Measurements from ENCODE around the gene EYA2.

The EYA2 gene

GRCh38 chr20:47154089-47154488, 259.4 kb downstream of the EYA2 start:
- DNase-seq = no peak
- Histone ChIP-seq H3K27ac (ENCODE audit: insufficient read depth, low read length, poor library complexity, severe bottlenecking) (no peak overlapping the region), H3K27me3 (replicated peaks; ENCODE audit: control insufficient read depth, insufficient read depth, low read length, poor library complexity, severe bottlenecking) (no peaks in the 10 kb centered on the region), H3K4me1 (ENCODE audit: control insufficient read depth, insufficient read depth, low read length, poor library complexity, severe bottlenecking) (no peaks in the 10 kb centered on the region), H3K9me3 (ENCODE audit: control insufficient read depth, low read length) (no peaks in the 10 kb centered on the region), H3K36me3 (ENCODE audit: control insufficient read depth, insufficient read depth, low read length) (no peaks in the 10 kb centered on the region), H3K4me3 (ENCODE audit: insufficient read depth, low read depth, low read length, poor library complexity, severe bottlenecking) (no peak overlapping the region)

GRCh38 chr20:47156301-47157137, 261.9 kb downstream of the EYA2 start:
- no peak for DNase-seq
- no peak overlapping the region for H3K4me3 ChIP-seq (ENCODE audit: insufficient read depth, low read depth, low read length, poor library complexity, severe bottlenecking)
- no peaks in the 10 kb centered on the region for H3K9me3 ChIP-seq (ENCODE audit: control insufficient read depth, low read length)
- no peaks in the 10 kb centered on the region for H3K27me3 ChIP-seq (replicated peaks; ENCODE audit: control insufficient read depth, insufficient read depth, low read length, poor library complexity, severe bottlenecking)
- H3K27ac ChIP-seq (ENCODE audit: insufficient read depth, low read length, poor library complexity, severe bottlenecking) = no peak overlapping the region
- no peaks in the 10 kb centered on the region for H3K36me3 ChIP-seq (ENCODE audit: control insufficient read depth, insufficient read depth, low read length)
- H3K4me1 ChIP-seq (ENCODE audit: control insufficient read depth, insufficient read depth, low read length, poor library complexity, severe bottlenecking) = no peaks in the 10 kb centered on the region

- H3K27me3 ChIP-seq (replicated peaks; ENCODE audit: control insufficient read depth, insufficient read depth, low read length, poor library complexity, severe bottlenecking) = no peaks in the 10 kb centered on the region
- H3K36me3 ChIP-seq (ENCODE audit: control insufficient read depth, insufficient read depth, low read length) = no peaks in the 10 kb centered on the region
- H3K4me1 ChIP-seq (ENCODE audit: control insufficient read depth, insufficient read depth, low read length, poor library complexity, severe bottlenecking) = no peaks in the 10 kb centered on the region
- H3K9me3 ChIP-seq (ENCODE audit: control insufficient read depth, low read length) = no peaks in the 10 kb centered on the region
- H3K27ac ChIP-seq (ENCODE audit: insufficient read depth, low read length, poor library complexity, severe bottlenecking) = no peak overlapping the region
- no peak for DNase-seq
- H3K4me3 ChIP-seq (ENCODE audit: insufficient read depth, low read depth, low read length, poor library complexity, severe bottlenecking) = no peak overlapping the region
Observed at GRCh38 chr20:47159166-47159565, 264.5 kb downstream of the EYA2 start.

GRCh38 chr20:47160240-47160639, 265.6 kb downstream of the EYA2 start:
- H3K36me3 ChIP-seq (ENCODE audit: control insufficient read depth, insufficient read depth, low read length) = no peaks in the 10 kb centered on the region
- H3K27ac ChIP-seq (ENCODE audit: insufficient read depth, low read length, poor library complexity, severe bottlenecking) = no peak overlapping the region
- no peaks in the 10 kb centered on the region for H3K9me3 ChIP-seq (ENCODE audit: control insufficient read depth, low read length)
- H3K4me1 ChIP-seq (ENCODE audit: control insufficient read depth, insufficient read depth, low read length, poor library complexity, severe bottlenecking) = no peaks in the 10 kb centered on the region
- H3K4me3 ChIP-seq (ENCODE audit: insufficient read depth, low read depth, low read length, poor library complexity, severe bottlenecking) = no peak overlapping the region
- H3K27me3 ChIP-seq (replicated peaks; ENCODE audit: control insufficient read depth, insufficient read depth, low read length, poor library complexity, severe bottlenecking) = no peaks in the 10 kb centered on the region
- DNase-seq = no peak

GRCh38 chr20:47160992-47161391, 266.3 kb downstream of the EYA2 start:
- no peak for DNase-seq
- no peaks in the 10 kb centered on the region for H3K36me3 ChIP-seq (ENCODE audit: control insufficient read depth, insufficient read depth, low read length)
- H3K4me1 ChIP-seq (ENCODE audit: control insufficient read depth, insufficient read depth, low read length, poor library complexity, severe bottlenecking) = no peaks in the 10 kb centered on the region
- no peaks in the 10 kb centered on the region for H3K27me3 ChIP-seq (replicated peaks; ENCODE audit: control insufficient read depth, insufficient read depth, low read length, poor library complexity, severe bottlenecking)
- H3K27ac ChIP-seq (ENCODE audit: insufficient read depth, low read length, poor library complexity, severe bottlenecking) = no peak overlapping the region
- no peaks in the 10 kb centered on the region for H3K9me3 ChIP-seq (ENCODE audit: control insufficient read depth, low read length)
- H3K4me3 ChIP-seq (ENCODE audit: insufficient read depth, low read depth, low read length, poor library complexity, severe bottlenecking) = no peak overlapping the region

- no peaks in the 10 kb centered on the region for H3K36me3 ChIP-seq (ENCODE audit: control insufficient read depth, insufficient read depth, low read length)
- H3K9me3 ChIP-seq (ENCODE audit: control insufficient read depth, low read length) = no peaks in the 10 kb centered on the region
- H3K4me1 ChIP-seq (ENCODE audit: control insufficient read depth, insufficient read depth, low read length, poor library complexity, severe bottlenecking) = no peaks in the 10 kb centered on the region
- H3K27ac ChIP-seq (ENCODE audit: insufficient read depth, low read length, poor library complexity, severe bottlenecking) = no peak overlapping the region
- H3K4me3 ChIP-seq (ENCODE audit: insufficient read depth, low read depth, low read length, poor library complexity, severe bottlenecking) = no peak overlapping the region
- no peak for DNase-seq
- no peaks in the 10 kb centered on the region for H3K27me3 ChIP-seq (replicated peaks; ENCODE audit: control insufficient read depth, insufficient read depth, low read length, poor library complexity, severe bottlenecking)
Observed at GRCh38 chr20:47161411-47161810, 266.8 kb downstream of the EYA2 start.

GRCh38 chr20:47164140-47164539, 269.5 kb downstream of the EYA2 start:
- no peaks in the 10 kb centered on the region for H3K27me3 ChIP-seq (replicated peaks; ENCODE audit: control insufficient read depth, insufficient read depth, low read length, poor library complexity, severe bottlenecking)
- no peak for DNase-seq
- H3K4me3 ChIP-seq (ENCODE audit: insufficient read depth, low read depth, low read length, poor library complexity, severe bottlenecking) = no peak overlapping the region
- H3K9me3 ChIP-seq (ENCODE audit: control insufficient read depth, low read length) = no peaks in the 10 kb centered on the region
- H3K27ac ChIP-seq (ENCODE audit: insufficient read depth, low read length, poor library complexity, severe bottlenecking) = no peak overlapping the region
- no peaks in the 10 kb centered on the region for H3K36me3 ChIP-seq (ENCODE audit: control insufficient read depth, insufficient read depth, low read length)
- H3K4me1 ChIP-seq (ENCODE audit: control insufficient read depth, insufficient read depth, low read length, poor library complexity, severe bottlenecking) = no peaks in the 10 kb centered on the region

GRCh38 chr20:47165376-47165865, 270.8 kb downstream of the EYA2 start:
- H3K27me3 ChIP-seq (replicated peaks; ENCODE audit: control insufficient read depth, insufficient read depth, low read length, poor library complexity, severe bottlenecking) = no peaks in the 10 kb centered on the region
- no peak overlapping the region for H3K4me3 ChIP-seq (ENCODE audit: insufficient read depth, low read depth, low read length, poor library complexity, severe bottlenecking)
- no peaks in the 10 kb centered on the region for H3K4me1 ChIP-seq (ENCODE audit: control insufficient read depth, insufficient read depth, low read length, poor library complexity, severe bottlenecking)
- no peak for DNase-seq
- H3K27ac ChIP-seq (ENCODE audit: insufficient read depth, low read length, poor library complexity, severe bottlenecking) = no peak overlapping the region
- no peaks in the 10 kb centered on the region for H3K36me3 ChIP-seq (ENCODE audit: control insufficient read depth, insufficient read depth, low read length)
- H3K9me3 ChIP-seq (ENCODE audit: control insufficient read depth, low read length) = no peaks in the 10 kb centered on the region

- no peak overlapping the region for H3K4me3 ChIP-seq (ENCODE audit: insufficient read depth, low read depth, low read length, poor library complexity, severe bottlenecking)
- no peaks in the 10 kb centered on the region for H3K9me3 ChIP-seq (ENCODE audit: control insufficient read depth, low read length)
- no peak overlapping the region for H3K27ac ChIP-seq (ENCODE audit: insufficient read depth, low read length, poor library complexity, severe bottlenecking)
- no peaks in the 10 kb centered on the region for H3K36me3 ChIP-seq (ENCODE audit: control insufficient read depth, insufficient read depth, low read length)
- H3K27me3 ChIP-seq (replicated peaks; ENCODE audit: control insufficient read depth, insufficient read depth, low read length, poor library complexity, severe bottlenecking) = no peaks in the 10 kb centered on the region
- no peaks in the 10 kb centered on the region for H3K4me1 ChIP-seq (ENCODE audit: control insufficient read depth, insufficient read depth, low read length, poor library complexity, severe bottlenecking)
- DNase-seq = no peak
Observed at GRCh38 chr20:47167846-47168245, 273.2 kb downstream of the EYA2 start.

- Histone ChIP-seq H3K9me3 (ENCODE audit: control insufficient read depth, low read length) (no peaks in the 10 kb centered on the region), H3K4me1 (ENCODE audit: control insufficient read depth, insufficient read depth, low read length, poor library complexity, severe bottlenecking) (no peaks in the 10 kb centered on the region), H3K4me3 (ENCODE audit: insufficient read depth, low read depth, low read length, poor library complexity, severe bottlenecking) (no peak overlapping the region), H3K27ac (ENCODE audit: insufficient read depth, low read length, poor library complexity, severe bottlenecking) (no peak overlapping the region), H3K27me3 (replicated peaks; ENCODE audit: control insufficient read depth, insufficient read depth, low read length, poor library complexity, severe bottlenecking) (no peaks in the 10 kb centered on the region), H3K36me3 (ENCODE audit: control insufficient read depth, insufficient read depth, low read length) (no peaks in the 10 kb centered on the region)
- DNase-seq = no peak
Observed at GRCh38 chr20:47172579-47172978, 277.9 kb downstream of the EYA2 start.

Measured in effector memory CD4-positive, alpha-beta T cell (primary cell).